ENCODE measurements around the gene DNAAF1.

- TF ChIP-seq CTCF (conservative IDR thresholded peaks at IDR 0.05; ENCODE audit: low read depth, low read length) (no peak), EZH2 (IDR thresholded peaks at IDR 0.05; ENCODE audit: borderline replicate concordance, low read depth, low read length, poor library complexity, severe bottlenecking) (no peak)
These were observed 48.6 kb upstream of the DNAAF1 start for GRCh38 chr16:84096447-84097005.
